ENCODE results near the gene ABLIM1. TPM values are rescaled to one million over a fixed set of nuclear protein-coding genes. Genes with fewer than 3 reads are reported as not detected.

ABLIM1 gene
- total RNA-seq, 2 donors from 2014 or later, result 359 to 404 TPM

- no peak for TF ChIP-seq CTCF (IDR thresholded peaks at IDR 0.05)
- no peaks in the 10 kb centered on the region for H3K36me3 ChIP-seq
- H3K27ac ChIP-seq, result no peak overlapping the region
- peaks cover 0 to 24% of the 10 kb centered on the region in 2 donors for H3K4me1 ChIP-seq
- no peaks in the 10 kb centered on the region for H3K27me3 ChIP-seq
- no peak for DNase-seq (ENCODE audit: low spot score)
- H3K4me3 ChIP-seq, result no peak overlapping the region
- H3K9me3 ChIP-seq, result no peaks in the 10 kb centered on the region
These were observed 262.6 kb downstream of the ABLIM1 start for GRCh38 chr10:114395366-114396022.

- H3K27ac ChIP-seq, result no peak overlapping the region
- no peak for TF ChIP-seq CTCF (IDR thresholded peaks at IDR 0.05)
- H3K27me3 ChIP-seq, result no peaks in the 10 kb centered on the region
- H3K36me3 ChIP-seq, result no peaks in the 10 kb centered on the region
- H3K4me1 ChIP-seq, result peaks cover 0 to 18% of the 10 kb centered on the region in 2 donors
- no peak for DNase-seq (ENCODE audit: low spot score)
- no peaks in the 10 kb centered on the region for H3K9me3 ChIP-seq
- H3K4me3 ChIP-seq, result no peak overlapping the region
These were observed 263.5 kb downstream of the ABLIM1 start for GRCh38 chr10:114394531-114394930.

GRCh38 chr10:114393886-114394285 is 264.2 kb downstream of the ABLIM1 start:
- H3K4me1 ChIP-seq, result peaks cover 0 to 21% of the 10 kb centered on the region in 2 donors
- no peak overlapping the region for H3K27ac ChIP-seq
- H3K4me3 ChIP-seq, result no peak overlapping the region
- no peak for DNase-seq (ENCODE audit: low spot score)
- H3K36me3 ChIP-seq, result no peaks in the 10 kb centered on the region
- TF ChIP-seq CTCF (IDR thresholded peaks at IDR 0.05), result no peak
- no peaks in the 10 kb centered on the region for H3K9me3 ChIP-seq
- no peaks in the 10 kb centered on the region for H3K27me3 ChIP-seq

- Histone ChIP-seq H3K4me3 (no peak overlapping the region), H3K27ac (no peak overlapping the region), H3K36me3 (no peaks in the 10 kb centered on the region), H3K27me3 (no peaks in the 10 kb centered on the region), H3K9me3 (no peaks in the 10 kb centered on the region), H3K4me1 (peaks cover 0 to 25% of the 10 kb centered on the region in 2 donors)
- no peak for TF ChIP-seq CTCF (IDR thresholded peaks at IDR 0.05)
- DNase-seq (ENCODE audit: low spot score), result no peak
These were observed 264.6 kb downstream of the ABLIM1 start for GRCh38 chr10:114393482-114393881.

- no peak for DNase-seq (ENCODE audit: low spot score)
- H3K9me3 ChIP-seq, result no peaks in the 10 kb centered on the region
- no peak for TF ChIP-seq CTCF (IDR thresholded peaks at IDR 0.05)
- H3K27me3 ChIP-seq, result no peaks in the 10 kb centered on the region
- no peak overlapping the region for H3K27ac ChIP-seq
- no peaks in the 10 kb centered on the region for H3K36me3 ChIP-seq
- H3K4me3 ChIP-seq, result no peak overlapping the region
- peaks cover 0 to 25% of the 10 kb centered on the region in 2 donors for H3K4me1 ChIP-seq
These were observed 265.8 kb downstream of the ABLIM1 start for GRCh38 chr10:114392112-114392835.
